Stimulated activated naive CD8-positive, alpha-beta T cell treated with anti-CD3 and anti-CD28 coated beads, Interleukin-15, amount 100 ng/mL, for 72 hours (primary cell): Measurements from ENCODE around the gene C2CD4C.

Experiments used
- ATAC-seq: fragments of 150-1000 bp; cut with Tn5 transposase; 2 replicates; pipeline ENCODE4 v1.10.0; 2021; ENCODE audit warnings: mild to moderate bottlenecking, moderate library complexity
- DNase-seq, 2 donors: peaks; one replicate each; pipeline ENCODE4 v3.0.0; 2021 to 2022
- H3K27ac Mint-ChIP-seq, 2 donors: one replicate each; pipeline ENCODE4 v1.8.0; 2022; ENCODE audit warnings: mild to moderate bottlenecking in 2 of 2, mixed read lengths in 2 of 2, moderate library complexity in 2 of 2
- H3K27me3 Mint-ChIP-seq: one replicate; pipeline ENCODE4 v1.8.0; 2022; ENCODE audit warnings: mixed read lengths
- H3K4me1 Mint-ChIP-seq: one replicate; pipeline ENCODE4 v1.8.0; 2022; ENCODE audit warnings: mild to moderate bottlenecking, mixed read lengths
- H3K4me3 Mint-ChIP-seq, 2 donors: one replicate each; pipeline ENCODE4 v1.8.0; 2022; ENCODE audit warnings: mild to moderate bottlenecking in 2 of 2, mixed read lengths in 2 of 2, moderate library complexity in 1 of 2
- H3K9me3 Mint-ChIP-seq, 2 donors: one replicate each; pipeline ENCODE4 v1.8.0; 2022; ENCODE audit warnings: mixed read lengths in 2 of 2

Gene C2CD4C

DNA sequence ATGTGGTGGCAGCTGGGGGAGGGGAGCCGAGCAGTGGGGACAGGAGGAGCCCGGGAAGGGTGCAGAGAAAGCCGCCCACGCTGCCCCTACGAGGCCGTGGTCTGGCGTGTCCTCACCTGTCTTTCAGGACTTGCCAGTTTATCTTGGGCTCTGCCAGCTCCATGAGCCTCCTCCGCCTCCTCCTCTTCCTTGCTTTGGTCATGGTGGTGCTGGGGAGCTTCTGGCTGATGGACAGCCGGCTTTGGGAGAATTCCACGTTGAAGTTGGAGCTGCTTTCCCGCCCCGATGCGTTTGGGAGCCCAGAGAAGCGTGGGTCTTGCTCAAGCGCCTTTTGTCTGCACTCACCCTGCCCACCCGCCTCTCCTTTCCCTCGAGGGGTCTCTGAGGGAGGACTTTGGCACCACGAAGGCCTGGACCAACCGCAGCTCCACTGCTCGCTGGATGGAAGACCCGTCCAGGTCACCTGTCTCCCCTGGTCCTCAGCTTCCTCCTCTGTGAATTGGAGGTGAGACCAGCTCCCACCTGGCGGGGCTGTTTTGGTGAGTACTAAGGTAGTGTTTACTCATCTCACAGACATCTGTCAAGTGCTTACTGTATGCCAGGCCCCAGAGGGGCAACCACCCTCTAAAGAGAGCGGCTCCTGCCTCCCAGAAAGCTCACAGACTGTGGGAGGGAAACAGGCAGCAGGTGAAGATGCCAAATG lies 34.6 kb downstream of the C2CD4C start:
- H3K9me3 Mint-ChIP-seq: no peaks in the 10 kb centered on the region
- no peak overlapping the region for H3K4me3 Mint-ChIP-seq
- DNase-seq: peak in 1 of 2 donors; percentile 7
- H3K27me3 Mint-ChIP-seq: peaks cover 58% of the 10 kb centered on the region
- ATAC-seq: no peak
- H3K27ac Mint-ChIP-seq: no peak overlapping the region
- peaks cover 5% of the 10 kb centered on the region for H3K4me1 Mint-ChIP-seq

DNA sequence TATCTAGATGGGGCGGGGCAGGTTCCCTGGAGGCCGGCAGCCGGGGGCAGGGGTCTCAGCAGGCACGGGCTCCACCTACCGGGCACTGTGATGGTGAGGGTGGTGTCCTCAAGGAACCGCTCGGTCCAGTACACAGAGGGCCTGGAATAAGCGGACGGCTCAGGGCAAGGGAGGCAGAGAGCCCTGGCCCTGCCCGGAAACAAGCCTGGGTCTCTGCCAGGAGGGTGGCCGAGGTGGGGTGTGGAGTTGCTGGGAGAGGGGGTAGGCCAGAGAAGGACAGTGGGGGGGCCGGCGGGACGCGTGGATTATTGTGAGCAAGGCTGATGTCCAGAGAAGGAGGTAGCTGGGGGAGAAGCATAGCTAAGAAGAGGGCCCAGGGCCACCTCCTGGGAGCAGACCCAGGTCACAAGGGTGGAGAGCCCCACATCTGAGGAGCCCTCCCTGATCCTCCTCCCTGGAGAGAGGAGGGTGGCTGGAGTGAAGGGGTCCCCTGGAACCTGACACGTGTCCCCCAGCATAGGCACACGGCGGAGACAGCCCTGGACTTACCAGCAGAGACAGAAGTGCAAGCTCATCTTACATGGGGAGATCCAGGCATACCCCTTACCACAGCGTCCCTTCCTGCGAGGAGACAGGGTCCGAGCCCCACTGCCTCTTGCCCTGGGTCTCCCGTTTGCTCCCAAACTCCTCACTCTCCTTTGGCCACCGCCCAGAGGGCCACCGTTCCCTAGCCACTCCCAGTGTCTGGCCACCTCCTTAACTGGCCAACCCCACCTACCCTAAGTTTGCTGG lies 35.4 kb downstream of the C2CD4C start:
- ATAC-seq (peak; percentile 14), DNase-seq (no peak)
- no peaks in the 10 kb centered on the region for H3K9me3 Mint-ChIP-seq
- peaks cover 5% of the 10 kb centered on the region for H3K4me1 Mint-ChIP-seq
- no peak overlapping the region for H3K27ac Mint-ChIP-seq
- H3K27me3 Mint-ChIP-seq: peaks cover 61% of the 10 kb centered on the region
- no peak overlapping the region for H3K4me3 Mint-ChIP-seq

DNA sequence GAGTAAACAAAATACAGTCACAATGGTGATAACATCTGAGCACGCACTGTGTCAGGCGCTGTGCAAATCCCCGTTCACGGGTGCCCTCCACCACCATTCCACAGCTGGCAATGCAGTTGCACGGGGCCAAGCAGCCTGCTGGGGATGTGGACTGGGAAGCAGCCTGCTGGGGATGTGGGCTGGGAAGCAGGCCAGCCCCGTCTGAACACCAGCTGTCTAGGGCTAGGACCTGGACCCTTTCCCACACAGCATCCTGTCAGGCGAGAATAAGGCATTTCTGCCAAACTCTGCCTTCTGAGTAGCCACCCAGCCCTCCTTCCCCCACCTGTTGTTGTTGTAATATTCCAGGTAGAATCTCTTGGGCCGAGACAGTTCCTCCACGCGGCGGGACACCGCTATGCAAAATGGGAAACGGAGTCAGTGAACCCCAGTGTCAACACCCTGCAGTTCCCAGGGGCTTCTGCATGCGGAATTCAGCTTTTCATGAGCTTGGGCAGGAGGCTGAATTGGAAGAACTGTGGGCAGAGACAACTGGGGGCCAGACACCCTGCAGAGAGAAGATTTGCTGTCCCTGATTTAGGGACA lies 36.5 kb downstream of the C2CD4C start:
- Mint-ChIP-seq H3K27me3 (peaks cover 62% of the 10 kb centered on the region), H3K27ac (no peak overlapping the region), H3K9me3 (no peaks in the 10 kb centered on the region), H3K4me1 (no peaks in the 10 kb centered on the region), H3K4me3 (no peak overlapping the region)
- DNase-seq (no peak), ATAC-seq (no peak)

- H3K27me3 Mint-ChIP-seq: peaks cover 70% of the 10 kb centered on the region
- DNase-seq: peak in 1 of 2 donors; percentile 3
Measured at GRCh38 chr19:371501-372168, 37.3 kb downstream of the C2CD4C start.

DNA sequence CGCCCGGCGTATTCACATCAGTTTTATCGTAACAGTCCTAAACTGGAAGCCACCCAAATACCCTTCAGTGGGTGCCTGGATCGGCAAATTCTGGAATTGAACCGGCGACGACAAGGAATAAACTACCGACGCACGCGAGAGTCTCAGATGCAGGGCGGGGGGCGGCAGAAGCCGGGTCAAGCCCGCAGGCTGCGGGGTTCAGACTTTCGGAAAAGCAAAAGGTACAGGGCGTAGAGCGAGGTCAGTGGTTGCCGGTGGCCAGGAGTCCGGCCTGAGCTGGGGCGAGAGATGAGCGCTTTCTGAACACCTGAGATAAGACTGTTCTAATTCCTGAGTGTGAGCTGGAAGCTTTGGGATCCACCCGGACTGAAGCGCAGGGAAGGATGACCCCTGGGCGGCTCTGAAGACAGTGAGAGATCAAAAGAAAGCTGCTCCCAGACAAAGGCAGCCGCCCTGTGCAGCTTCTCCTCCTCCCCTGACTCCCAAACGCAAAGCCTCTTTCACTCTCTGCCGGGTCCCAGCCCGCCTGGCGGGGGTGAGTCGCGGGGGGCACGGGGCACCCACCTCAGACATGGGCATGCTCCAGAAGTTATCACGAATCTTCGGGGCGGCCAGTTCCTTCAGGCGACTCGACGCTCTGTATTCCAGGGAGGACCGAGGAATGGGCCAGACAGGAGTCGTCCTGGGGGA lies 38.2 kb downstream of the C2CD4C start:
- Mint-ChIP-seq H3K4me1 (no peaks in the 10 kb centered on the region), H3K27ac (no peak overlapping the region), H3K27me3 (peaks cover 66% of the 10 kb centered on the region), H3K9me3 (no peaks in the 10 kb centered on the region), H3K4me3 (no peak overlapping the region)
- ATAC-seq (no peak), DNase-seq (peak in 1 of 2 donors; percentile 2)

More at GRCh38 chr19:371501-372168, 37.3 kb downstream of the C2CD4C start:
- H3K9me3 Mint-ChIP-seq: no peaks in the 10 kb centered on the region
- H3K4me3 Mint-ChIP-seq: no peak overlapping the region
- no peak overlapping the region for H3K27ac Mint-ChIP-seq
- no peaks in the 10 kb centered on the region for H3K4me1 Mint-ChIP-seq
- ATAC-seq: no peak

- H3K9me3 Mint-ChIP-seq: no peaks in the 10 kb centered on the region
- H3K4me3 Mint-ChIP-seq: no peak overlapping the region
- peak overlapping the region in 1 of 2 donors; percentile 28 for H3K27ac Mint-ChIP-seq
- H3K27me3 Mint-ChIP-seq: peaks cover 70% of the 10 kb centered on the region
- no peak for ATAC-seq
- DNase-seq: peak in 1 of 2 donors; percentile 4
- no peaks in the 10 kb centered on the region for H3K4me1 Mint-ChIP-seq
Measured at GRCh38 chr19:369876-370275, 39.1 kb downstream of the C2CD4C start.

DNA sequence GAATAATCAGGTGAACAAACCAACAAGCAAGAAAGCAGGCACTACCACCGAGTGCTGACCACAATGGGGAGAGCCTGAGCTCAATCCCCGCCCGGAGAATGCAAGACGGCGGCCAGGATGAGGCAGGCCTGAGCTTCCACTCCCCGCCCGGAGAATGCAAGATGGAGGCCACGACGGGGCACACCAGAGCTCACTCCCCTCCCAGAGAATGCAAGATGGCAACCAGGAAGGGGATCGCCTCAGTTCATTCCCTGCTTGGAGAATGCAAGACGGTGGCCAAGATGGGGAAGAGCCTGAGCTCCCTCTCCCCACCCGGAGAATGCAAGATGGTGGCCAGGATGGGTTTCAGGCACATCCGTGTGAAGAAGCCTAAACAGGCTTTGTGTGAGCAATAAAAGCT lies 39.7 kb downstream of the C2CD4C start:
- peaks cover 74% of the 10 kb centered on the region for H3K27me3 Mint-ChIP-seq
- H3K4me3 Mint-ChIP-seq: no peak overlapping the region
- no peak for ATAC-seq
- no peak overlapping the region for H3K27ac Mint-ChIP-seq
- DNase-seq: no peak
- H3K9me3 Mint-ChIP-seq: no peaks in the 10 kb centered on the region
- H3K4me1 Mint-ChIP-seq: no peaks in the 10 kb centered on the region

- peaks cover 68% of the 10 kb centered on the region for H3K27me3 Mint-ChIP-seq
- no peak overlapping the region for H3K27ac Mint-ChIP-seq
- no peak for DNase-seq
- no peaks in the 10 kb centered on the region for H3K9me3 Mint-ChIP-seq
- no peak overlapping the region for H3K4me3 Mint-ChIP-seq
- ATAC-seq: no peak
- no peaks in the 10 kb centered on the region for H3K4me1 Mint-ChIP-seq
Measured at GRCh38 chr19:368630-369024, 40.3 kb downstream of the C2CD4C start.

DNA sequence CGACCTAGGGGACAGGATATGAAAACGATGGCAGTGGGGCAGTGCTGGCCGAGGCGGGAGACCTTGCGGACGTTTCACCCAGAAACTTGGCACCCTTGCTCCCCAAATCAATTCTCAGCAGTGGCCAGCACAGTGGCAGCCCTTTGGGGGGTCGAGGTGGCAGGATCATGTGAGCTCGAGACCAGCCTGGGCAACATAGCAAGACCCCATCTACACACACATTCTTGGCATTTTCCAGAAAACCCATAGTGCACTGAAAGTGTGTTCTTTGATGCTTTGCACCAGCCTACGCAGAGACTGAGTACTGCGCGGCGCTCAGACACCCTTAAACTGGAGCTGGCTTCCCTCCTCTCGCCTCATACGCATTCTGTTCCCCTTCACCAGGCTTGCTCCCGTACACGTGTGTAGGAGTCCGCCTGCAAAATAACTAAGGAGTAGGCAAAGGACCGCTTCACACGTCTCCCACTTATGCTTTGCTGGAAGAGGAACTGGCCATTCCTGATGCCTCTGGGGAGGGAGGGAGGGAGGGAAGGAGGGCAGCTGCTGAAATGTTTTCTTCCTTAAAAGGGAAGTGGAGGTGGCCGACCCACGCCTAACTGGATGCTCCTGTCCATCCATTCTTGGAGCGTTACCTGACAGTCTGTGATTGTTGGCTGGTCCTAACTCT lies 40.9 kb downstream of the C2CD4C start:
- Mint-ChIP-seq H3K27me3 (peaks cover 68% of the 10 kb centered on the region), H3K4me1 (no peaks in the 10 kb centered on the region), H3K9me3 (no peaks in the 10 kb centered on the region), H3K4me3 (no peak overlapping the region), H3K27ac (no peak overlapping the region)
- ATAC-seq (no peak), DNase-seq (no peak)

- Mint-ChIP-seq H3K4me1 (no peaks in the 10 kb centered on the region), H3K4me3 (no peak overlapping the region), H3K27ac (no peak overlapping the region), H3K27me3 (peaks cover 68% of the 10 kb centered on the region), H3K9me3 (no peaks in the 10 kb centered on the region)
- ATAC-seq (no peak), DNase-seq (no peak)
Measured at GRCh38 chr19:367561-367960, 41.4 kb downstream of the C2CD4C start.

DNA sequence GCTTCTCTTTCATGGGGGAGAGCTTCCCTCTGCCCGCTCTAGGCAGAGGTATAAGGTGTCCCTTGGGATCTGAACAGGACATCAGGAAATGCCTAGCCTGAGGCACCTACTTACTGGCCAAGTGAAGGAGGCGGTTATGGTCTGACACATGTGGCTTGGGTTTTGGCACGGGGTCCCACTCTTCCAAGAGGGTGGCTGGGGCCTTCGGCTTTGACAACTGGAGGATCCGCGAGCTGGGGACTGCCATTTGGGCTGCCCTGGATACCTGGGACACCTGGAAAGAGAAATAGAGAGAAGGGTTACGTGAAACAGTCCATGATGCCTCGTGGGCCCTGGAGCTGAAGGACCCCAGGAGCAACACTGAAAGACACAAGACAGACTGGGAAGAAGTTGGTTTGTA lies 42.0 kb downstream of the C2CD4C start:
- H3K4me3 Mint-ChIP-seq: no peak overlapping the region
- H3K27ac Mint-ChIP-seq: peak overlapping the region in 1 of 2 donors; percentile 51
- no peak for DNase-seq
- H3K9me3 Mint-ChIP-seq: no peaks in the 10 kb centered on the region
- no peak for ATAC-seq
- peaks cover 68% of the 10 kb centered on the region for H3K27me3 Mint-ChIP-seq
- H3K4me1 Mint-ChIP-seq: no peaks in the 10 kb centered on the region

- no peak for DNase-seq
- ATAC-seq: no peak
- Mint-ChIP-seq H3K4me1 (no peaks in the 10 kb centered on the region), H3K27me3 (peaks cover 64% of the 10 kb centered on the region), H3K9me3 (no peaks in the 10 kb centered on the region), H3K4me3 (no peak overlapping the region), H3K27ac (no peak overlapping the region)
Measured at GRCh38 chr19:366205-366783, 42.7 kb downstream of the C2CD4C start.

GRCh38 chr19:364496-365287 lies 44.3 kb downstream of the C2CD4C start:
- H3K4me3 Mint-ChIP-seq: no peak overlapping the region
- no peaks in the 10 kb centered on the region for H3K9me3 Mint-ChIP-seq
- no peaks in the 10 kb centered on the region for H3K4me1 Mint-ChIP-seq
- no peak overlapping the region for H3K27ac Mint-ChIP-seq
- H3K27me3 Mint-ChIP-seq: peaks cover 52% of the 10 kb centered on the region
- DNase-seq (no peak), ATAC-seq (no peak)

DNA sequence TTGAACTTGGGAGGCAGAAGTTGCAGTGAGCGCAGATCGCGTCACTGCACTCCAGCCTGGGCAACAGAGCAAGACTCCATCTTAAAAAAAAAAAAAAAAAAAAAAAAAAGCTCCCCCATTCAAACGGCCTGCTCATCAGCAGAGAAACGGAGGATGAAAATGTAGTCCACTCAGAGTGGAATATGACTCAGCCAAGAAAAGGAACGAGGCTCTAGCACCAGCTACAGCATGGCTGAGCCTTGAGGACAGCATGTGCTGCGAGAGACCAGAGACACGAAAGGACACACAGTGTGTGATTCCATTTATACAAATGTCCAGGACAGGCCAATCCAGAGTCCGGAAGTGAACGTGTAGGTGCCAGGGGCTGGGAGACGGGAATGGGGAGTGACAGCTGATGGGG lies 46.3 kb downstream of the C2CD4C start:
- H3K27ac Mint-ChIP-seq: no peak overlapping the region
- ATAC-seq: no peak
- H3K4me1 Mint-ChIP-seq: no peaks in the 10 kb centered on the region
- no peak overlapping the region for H3K4me3 Mint-ChIP-seq
- DNase-seq: no peak
- peaks cover 41% of the 10 kb centered on the region for H3K27me3 Mint-ChIP-seq
- no peaks in the 10 kb centered on the region for H3K9me3 Mint-ChIP-seq
